Measurements from ENCODE around the gene JAKMIP2. TPM values are rescaled to one million over a fixed set of nuclear protein-coding genes. Genes with fewer than 3 reads are reported as not detected.

The JAKMIP2 gene
- polyA plus RNA-seq, 1 of the 3 experiments (the other 2 are of a cell fraction): 2.1 TPM

DNA sequence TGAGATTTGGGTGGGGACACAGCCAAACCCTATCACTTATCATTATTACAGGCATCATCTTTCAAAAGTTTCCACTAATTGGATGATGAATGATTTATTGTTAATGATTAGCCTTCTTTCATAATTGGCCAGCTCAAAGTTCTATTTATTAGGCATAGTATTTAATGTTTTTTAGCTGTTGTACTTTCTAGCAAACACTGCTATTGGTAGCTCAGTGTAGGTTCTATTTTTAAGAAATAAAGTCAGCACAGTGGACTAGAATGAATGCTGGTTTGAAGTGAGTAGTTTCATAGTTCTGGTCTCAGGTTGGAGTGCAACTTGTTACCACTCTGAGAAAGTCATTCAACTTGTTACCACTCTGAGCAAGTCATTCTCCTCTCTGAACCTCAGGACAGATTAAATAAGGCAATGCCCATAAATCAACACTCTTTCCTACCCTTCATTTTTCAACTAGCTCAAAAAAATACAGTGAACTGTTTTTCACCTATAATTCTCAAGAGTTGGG lies 46.9 kb downstream of the JAKMIP2 start:
- Histone ChIP-seq H3F3A (replicated peaks; ENCODE audit: insufficient read depth) (no peaks in the 10 kb centered on the region), H3K9ac (no peak overlapping the region), H3K36me3 (replicated peaks in 1 of 2; ENCODE audit: control insufficient read depth in 1 of 2, insufficient read depth in 2 of 2, low read length in 1 of 2) (no peaks in the 10 kb centered on the region), H3K9me3 (no peaks in the 10 kb centered on the region), H3K4me3 (ENCODE audit: low read depth in 2 of 2, low read length in 1 of 2) (no peak overlapping the region), H3K27ac (ENCODE audit: low read depth in 2 of 2, low read length in 1 of 2) (no peak overlapping the region), H2AFZ (ENCODE audit: low read depth) (no peak overlapping the region), H4K20me1 (ENCODE audit: insufficient read depth) (no peaks in the 10 kb centered on the region), H3K4me2 (no peak overlapping the region), H3K79me2 (ENCODE audit: insufficient read depth) (no peaks in the 10 kb centered on the region), H3K9me2 (no peaks in the 10 kb centered on the region), H3K4me1 (ENCODE audit: control insufficient read depth in 1 of 2, insufficient read depth in 2 of 2, low read depth in 1 of 2, low read length in 1 of 2) (peaks cover 0 to 21% of the 10 kb centered on the region in 2 experiments; a peak in 1 of 4 replicates), H3K27me3 (ENCODE audit: insufficient read depth) (no peaks in the 10 kb centered on the region)
- POLR2A ChIA-PET: no interaction called here
- TF ChIP-seq SIN3A (IDR thresholded peaks at IDR 0.05; ENCODE audit: borderline replicate concordance, low read depth, low read length): no peak
- CTCF ChIA-PET: interaction anchor here (0.8 to 1.8 kb wide), 2 partner anchors 87 to 108 kb away, joined by 3 to 4 read pairs; no protein-coding TSS in a partner anchor
- no peak for DNase-seq

GRCh38 chr5:147734894-147735293 lies 47.6 kb downstream of the JAKMIP2 start:
- ChIA-PET CTCF (interaction anchor here (1.8 kb wide), 1 partner anchor 107 kb away, joined by 4 read pairs; no protein-coding TSS in a partner anchor), POLR2A (no interaction called here)
- no peak overlapping the region for H3K4me2 ChIP-seq
- no peaks in the 10 kb centered on the region for H3F3A ChIP-seq (replicated peaks; ENCODE audit: insufficient read depth)
- no peaks in the 10 kb centered on the region for H3K9me2 ChIP-seq
- peaks cover 0 to 17% of the 10 kb centered on the region in 2 experiments; a peak in 1 of 4 replicates for H3K4me1 ChIP-seq (ENCODE audit: control insufficient read depth in 1 of 2, insufficient read depth in 2 of 2, low read depth in 1 of 2, low read length in 1 of 2)
- 76% methylated on average over 4 of the region's 4 CpGs for WGBS (ENCODE audit: low lambda C conversion rate)
- H4K20me1 ChIP-seq (ENCODE audit: insufficient read depth): no peaks in the 10 kb centered on the region
- H3K27me3 ChIP-seq (ENCODE audit: insufficient read depth): no peaks in the 10 kb centered on the region
- no peak overlapping the region for H3K27ac ChIP-seq (ENCODE audit: low read depth in 2 of 2, low read length in 1 of 2)
- no peaks in the 10 kb centered on the region for H3K36me3 ChIP-seq (replicated peaks in 1 of 2; ENCODE audit: control insufficient read depth in 1 of 2, insufficient read depth in 2 of 2, low read length in 1 of 2)
- H2AFZ ChIP-seq (ENCODE audit: low read depth): no peak overlapping the region
- H3K4me3 ChIP-seq (ENCODE audit: low read depth in 2 of 2, low read length in 1 of 2): no peak overlapping the region
- TF ChIP-seq NRF1 (IDR thresholded peaks at IDR 0.05; ENCODE audit: low read depth, low read length): no peak
- TF ChIP-seq CHD2 (IDR thresholded peaks at IDR 0.05; ENCODE audit: low read length, partially characterized antibody): no peak
- TF ChIP-seq GABPA (IDR thresholded peaks at IDR 0.05; ENCODE audit: low read depth): no peak
- no peak for TF ChIP-seq GATA2 (CRISPR knock-in tag; IDR thresholded peaks at IDR 0.05)
- TF ChIP-seq SMC3 (IDR thresholded peaks at IDR 0.05; ENCODE audit: low read depth, low read length): no peak
- no peak for TF ChIP-seq TAF1 (IDR thresholded peaks at IDR 0.05; ENCODE audit: borderline replicate concordance, low read depth, low read length)
- TF ChIP-seq, protein P1, sequence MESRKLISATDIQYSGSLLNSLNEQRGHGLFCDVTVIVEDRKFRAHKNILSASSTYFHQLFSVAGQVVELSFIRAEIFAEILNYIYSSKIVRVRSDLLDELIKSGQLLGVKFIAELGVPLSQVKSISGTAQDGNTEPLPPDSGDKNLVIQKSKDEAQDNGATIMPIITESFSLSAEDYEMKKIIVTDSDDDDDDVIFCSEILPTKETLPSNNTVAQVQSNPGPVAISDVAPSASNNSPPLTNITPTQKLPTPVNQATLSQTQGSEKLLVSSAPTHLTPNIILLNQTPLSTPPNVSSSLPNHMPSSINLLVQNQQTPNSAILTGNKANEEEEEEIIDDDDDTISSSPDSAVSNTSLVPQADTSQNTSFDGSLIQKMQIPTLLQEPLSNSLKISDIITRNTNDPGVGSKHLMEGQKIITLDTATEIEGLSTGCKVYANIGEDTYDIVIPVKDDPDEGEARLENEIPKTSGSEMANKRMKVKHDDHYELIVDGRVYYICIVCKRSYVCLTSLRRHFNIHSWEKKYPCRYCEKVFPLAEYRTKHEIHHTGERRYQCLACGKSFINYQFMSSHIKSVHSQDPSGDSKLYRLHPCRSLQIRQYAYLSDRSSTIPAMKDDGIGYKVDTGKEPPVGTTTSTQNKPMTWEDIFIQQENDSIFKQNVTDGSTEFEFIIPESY (IDR thresholded peaks at IDR 0.05; ENCODE audit: borderline replicate concordance, low read depth): no peak
- TF ChIP-seq NFIC (IDR thresholded peaks at IDR 0.05; ENCODE audit: borderline replicate concordance): no peak
- TF ChIP-seq EZH2phosphoT487 (IDR thresholded peaks at IDR 0.05; ENCODE audit: borderline replicate concordance, low read depth): no peak
- TF ChIP-seq RFX5 (IDR thresholded peaks at IDR 0.05; ENCODE audit: low read length): no peak
- no peak for TF ChIP-seq EP300 (IDR thresholded peaks at IDR 0.05; ENCODE audit: borderline replicate concordance in 1 of 2, low read depth in 1 of 2, low read length in 1 of 2)
- no peak for TF ChIP-seq MEF2A (IDR thresholded peaks at IDR 0.05; ENCODE audit: borderline replicate concordance, low read depth)
- no peak for TF ChIP-seq RCOR1 (IDR thresholded peaks at IDR 0.05; ENCODE audit: low read length)
- TF ChIP-seq POLR2AphosphoS5 (IDR thresholded peaks at IDR 0.05; ENCODE audit: low read depth, low read length): no peak
- H3K79me2 ChIP-seq (ENCODE audit: insufficient read depth): no peaks in the 10 kb centered on the region
- DNase-seq: no peak
- no peak overlapping the region for H3K9ac ChIP-seq
- no peaks in the 10 kb centered on the region for H3K9me3 ChIP-seq
